DMS153 (cell line): Measurements from ENCODE around the gene CNOT2.
"Not testable (repeated sequence)": the region's sequence is repeated elsewhere in the genome, so short reads cannot be mapped to it uniquely, and the experiment has no call there.

ENCODE experiments used
- DNase-seq: peaks from one replicate; lab custom pipeline; 2025; lab: John Stamatoyannopoulos, UW

Gene CNOT2

GRCh38 chr12:70365648-70366518, 122.7 kb downstream of the CNOT2 start, which contains the start of gene KCNMB4:
TSS of gene KCNMB4 (plus strand) at chr12:70366290. CDS start at chr12:70366735, 445 bp downstream.
- peak; percentile 33 for DNase-seq

GRCh38 chr12:70366581-70367257, 123.5 kb downstream of the CNOT2 start:
- peak; percentile 44 for DNase-seq

GRCh38 chr12:70367258-70368141, 124.3 kb downstream of the CNOT2 start:
- DNase-seq, result no peak

- DNase-seq, result no peak
Observed at GRCh38 chr12:70372881-70373280, 129.6 kb downstream of the CNOT2 start.

GRCh38 chr12:70379846-70380245, 136.6 kb downstream of the CNOT2 start:
- DNase-seq, result no peak

GRCh38 chr12:70383484-70383883, 140.3 kb downstream of the CNOT2 start:
- no peak for DNase-seq

GRCh38 chr12:70383886-70384285, 140.7 kb downstream of the CNOT2 start:
- no peak for DNase-seq

- DNase-seq, result no peak
Observed at GRCh38 chr12:70386771-70387170, 143.5 kb downstream of the CNOT2 start.

GRCh38 chr12:70389678-70390077, 146.4 kb downstream of the CNOT2 start:
- DNase-seq, result no peak

GRCh38 chr12:70392631-70393030, 149.4 kb downstream of the CNOT2 start:
- DNase-seq, result not testable (repeated sequence)

GRCh38 chr12:70393787-70394499, 150.7 kb downstream of the CNOT2 start:
- no peak for DNase-seq

GRCh38 chr12:70398002-70398401, 154.8 kb downstream of the CNOT2 start:
- DNase-seq, result no peak

GRCh38 chr12:70398862-70399261, 155.6 kb downstream of the CNOT2 start:
- no peak for DNase-seq

- DNase-seq, result no peak
Observed at GRCh38 chr12:70399311-70399710, 156.1 kb downstream of the CNOT2 start.

- no peak for DNase-seq
Observed at GRCh38 chr12:70400124-70400523, 156.9 kb downstream of the CNOT2 start.

GRCh38 chr12:70402597-70402996, 159.4 kb downstream of the CNOT2 start:
- no peak for DNase-seq

- no peak for DNase-seq
Observed at GRCh38 chr12:70403826-70404225, 160.6 kb downstream of the CNOT2 start.
